ENCODE measurements around the gene ZSWIM9.

Gene ZSWIM9

GRCh38 chr19:48133094-48133493 is 37.4 kb upstream of the ZSWIM9 start:
- no peak overlapping the region for H3K4me3 ChIP-seq (ENCODE audit: low read depth, low read length)
- DNase-seq (ENCODE audit: low read depth), result no peak
- TF ChIP-seq CTCF (IDR thresholded peaks at IDR 0.05; ENCODE audit: low read depth, low read length, missing control alignments), result no peak

GRCh38 chr19:48135411-48135810 is 35.1 kb upstream of the ZSWIM9 start:
- H3K4me3 ChIP-seq (ENCODE audit: low read depth, low read length), result no peak overlapping the region
- TF ChIP-seq CTCF (IDR thresholded peaks at IDR 0.05; ENCODE audit: low read depth, low read length, missing control alignments), result no peak
- DNase-seq (ENCODE audit: low read depth), result no peak

- no peak overlapping the region for H3K4me3 ChIP-seq (ENCODE audit: low read depth, low read length)
- DNase-seq (ENCODE audit: low read depth), result no peak
- TF ChIP-seq CTCF (IDR thresholded peaks at IDR 0.05; ENCODE audit: low read depth, low read length, missing control alignments), result no peak
Observed at GRCh38 chr19:48136547-48136946, 33.9 kb upstream of the ZSWIM9 start.

- DNase-seq (ENCODE audit: low read depth), result no peak
- no peak for TF ChIP-seq CTCF (IDR thresholded peaks at IDR 0.05; ENCODE audit: low read depth, low read length, missing control alignments)
- H3K4me3 ChIP-seq (ENCODE audit: low read depth, low read length), result no peak overlapping the region
Observed at GRCh38 chr19:48137411-48137810, 33.1 kb upstream of the ZSWIM9 start.

- no peak for TF ChIP-seq CTCF (IDR thresholded peaks at IDR 0.05; ENCODE audit: low read depth, low read length, missing control alignments)
- DNase-seq (ENCODE audit: low read depth), result no peak
Observed at GRCh38 chr19:48139053-48139452, 31.4 kb upstream of the ZSWIM9 start.

GRCh38 chr19:48147597-48148175 is 22.8 kb upstream of the ZSWIM9 start:
- DNase-seq (ENCODE audit: low read depth), result no peak
- H3K4me3 ChIP-seq (ENCODE audit: low read depth, low read length), result no peak overlapping the region
- TF ChIP-seq CTCF (IDR thresholded peaks at IDR 0.05; ENCODE audit: low read depth, low read length, missing control alignments), result no peak

More at GRCh38 chr19:48139053-48139452, 31.4 kb upstream of the ZSWIM9 start:
- no peak overlapping the region for H3K4me3 ChIP-seq (ENCODE audit: low read depth, low read length)

- DNase-seq (ENCODE audit: low read depth), result no peak
- H3K4me3 ChIP-seq (ENCODE audit: low read depth, low read length), result no peak overlapping the region
- no peak for TF ChIP-seq CTCF (IDR thresholded peaks at IDR 0.05; ENCODE audit: low read depth, low read length, missing control alignments)
Observed at GRCh38 chr19:48148576-48148975, 21.9 kb upstream of the ZSWIM9 start.
